ENCODE measurements around the gene SEC61G. TPM values are rescaled to one million over a fixed set of nuclear protein-coding genes. Genes with fewer than 3 reads are reported as not detected.

Gene SEC61G
- 341 TPM for total RNA-seq (ENCODE audit: insufficient read depth, low replicate concordance)

- peak; percentile 99 for DNase-seq (ENCODE audit: low spot score)
Measured at GRCh38 chr7:54758702-54759592, at the start of gene SEC61G. Gene SEC61G, minus strand, starts transcription at chr7:54759211. Its CDS starts 1,623 bp downstream, at chr7:54757588.

GRCh38 chr7:54802841-54803240 is 43.8 kb upstream of the SEC61G start:
- no peak for DNase-seq (ENCODE audit: low spot score)

- DNase-seq (ENCODE audit: low spot score), result no peak
Measured at GRCh38 chr7:54802114-54802513, 43.1 kb upstream of the SEC61G start.

- DNase-seq (ENCODE audit: low spot score), result no peak
Measured at GRCh38 chr7:54799792-54800191, 40.8 kb upstream of the SEC61G start.

- no peak for DNase-seq (ENCODE audit: low spot score)
Measured at GRCh38 chr7:54798530-54798929, 39.5 kb upstream of the SEC61G start.

GRCh38 chr7:54796853-54797252 is 37.8 kb upstream of the SEC61G start:
- DNase-seq (ENCODE audit: low spot score), result no peak

GRCh38 chr7:54796150-54796549 is 37.1 kb upstream of the SEC61G start:
- no peak for DNase-seq (ENCODE audit: low spot score)

GRCh38 chr7:54792383-54792782 is 33.4 kb upstream of the SEC61G start:
- no peak for DNase-seq (ENCODE audit: low spot score)

GRCh38 chr7:54788664-54789063 is 29.7 kb upstream of the SEC61G start:
- DNase-seq (ENCODE audit: low spot score), result peak; percentile 80

- no peak for DNase-seq (ENCODE audit: low spot score)
Measured at GRCh38 chr7:54785261-54785660, 26.2 kb upstream of the SEC61G start.

- DNase-seq (ENCODE audit: low spot score), result no peak
Measured at GRCh38 chr7:54783952-54784351, 24.9 kb upstream of the SEC61G start.

GRCh38 chr7:54782829-54783228 is 23.8 kb upstream of the SEC61G start:
- DNase-seq (ENCODE audit: low spot score), result no peak

GRCh38 chr7:54782314-54782713 is 23.3 kb upstream of the SEC61G start:
- DNase-seq (ENCODE audit: low spot score), result no peak

GRCh38 chr7:54781134-54781920 is 22.3 kb upstream of the SEC61G start:
- DNase-seq (ENCODE audit: low spot score), result no peak

GRCh38 chr7:54780490-54780889 is 21.5 kb upstream of the SEC61G start:
- DNase-seq (ENCODE audit: low spot score), result no peak

GRCh38 chr7:54778696-54779540 is 19.9 kb upstream of the SEC61G start:
- DNase-seq (ENCODE audit: low spot score), result no peak

- DNase-seq (ENCODE audit: low spot score), result no peak
Measured at GRCh38 chr7:54778166-54778565, 19.2 kb upstream of the SEC61G start.

GRCh38 chr7:54774785-54775740 is 16.1 kb upstream of the SEC61G start:
- peak; percentile 19 for DNase-seq (ENCODE audit: low spot score)

GRCh38 chr7:54773472-54774399 is 14.7 kb upstream of the SEC61G start:
- DNase-seq (ENCODE audit: low spot score), result peak; percentile 85

All from umbilical cord (tissue), 2 donors.